Urothelium cell line (cell line): ENCODE results near the gene SLC36A2.

Source experiments
- DNase-seq: peaks from one replicate; pipeline ENCODE4 v3.0.0; 2011; ENCODE audit warnings: low spot score, mixed read lengths
- FAIRE-seq: peaks from 2 replicates; lab custom pipeline; 2011; peaks lifted over from hg19 to GRCh38; lab: Jason Lieb, UNC

The SLC36A2 gene

GRCh38 chr5:151285683-151286082 lies 61.7 kb downstream of the SLC36A2 start:
- no peak for FAIRE-seq
- no peak for DNase-seq

- no peak for DNase-seq
- FAIRE-seq, result no peak
These were observed 62.9 kb downstream of the SLC36A2 start for GRCh38 chr5:151284392-151284967.

- no peak for DNase-seq
- no peak for FAIRE-seq
These were observed 64.1 kb downstream of the SLC36A2 start for GRCh38 chr5:151283120-151283825.

GRCh38 chr5:151281001-151281639 lies 66.2 kb downstream of the SLC36A2 start:
- DNase-seq (no peak), FAIRE-seq (no peak)

- FAIRE-seq (no peak), DNase-seq (no peak)
These were observed 66.9 kb downstream of the SLC36A2 start for GRCh38 chr5:151280443-151280842.

- no peak for FAIRE-seq
These were observed 68.5 kb downstream of the SLC36A2 start for GRCh38 chr5:151278845-151279244.

GRCh38 chr5:151275803-151276202 lies 71.6 kb downstream of the SLC36A2 start:
- no peak for FAIRE-seq
- DNase-seq, result no peak

More at GRCh38 chr5:151278845-151279244, 68.5 kb downstream of the SLC36A2 start:
- no peak for DNase-seq

GRCh38 chr5:151274666-151275065 lies 72.7 kb downstream of the SLC36A2 start:
- FAIRE-seq (no peak), DNase-seq (no peak)

GRCh38 chr5:151271336-151271735 lies 76.0 kb downstream of the SLC36A2 start:
- no peak for FAIRE-seq
- DNase-seq, result no peak

- no peak for FAIRE-seq
- no peak for DNase-seq
These were observed 76.8 kb downstream of the SLC36A2 start for GRCh38 chr5:151270599-151270998.

GRCh38 chr5:151267491-151268260 lies 79.7 kb downstream of the SLC36A2 start:
- FAIRE-seq (no peak), DNase-seq (no peak)
